CD4-positive, alpha-beta T cell (primary cell): Measurements from ENCODE around the gene LRIT3. TPM values are rescaled to one million over a fixed set of nuclear protein-coding genes. Genes with fewer than 3 reads are reported as not detected.

Source experiments
- ATAC-seq: fragments of 200-7000 bp; cut with Tn5 transposase; one replicate; pipeline ENCODE4 v1.10.0; 2022; ENCODE audit warnings: mild to moderate bottlenecking; ENCODE audit not compliant: poor library complexity
- CTCF ChIA-PET: fragments of 350-600 bp; sonication (Branson Sonifier 250); formaldehyde crosslinking; loops from one replicate; lab custom pipeline; 2021; ENCODE audit warnings: antibody characterized with exemption, inconsistent platforms; lab: Charles Lee
- POLR2A ChIA-PET: fragments of 350-600 bp; sonication (Branson Sonifier 250); formaldehyde crosslinking; loops from one replicate; lab custom pipeline; 2021; ENCODE audit warnings: antibody characterized with exemption, inconsistent platforms; lab: Charles Lee
- DNase-seq, 14 experiments: peaks; one replicate each; pipeline ENCODE4 v3.0.0-alpha.2; 2013 to 2020; ENCODE audit warnings: mixed read lengths in 2 of 14
- H3K27ac ChIP-seq, 2 donors: one replicate each; pipeline versions ENCODE4 v1.5.1 to v1.7.0; 2013; ENCODE audit warnings: low read length in 2 of 2, low read depth in 1 of 2, mild to moderate bottlenecking in 1 of 2
- H3K27me3 ChIP-seq, 2 experiments: 1 replicate in 1 of 2; 2 replicates in 1 of 2; pipeline versions ENCODE4 v1.6.1 to v1.7.0; 2013; ENCODE audit warnings: low read length in 2 of 2, control low read depth in 1 of 2, mild to moderate bottlenecking in 1 of 2, moderate library complexity in 1 of 2; ENCODE audit not compliant: insufficient read depth in 2 of 2, control insufficient read depth in 1 of 2
- H3K36me3 ChIP-seq: one replicate; pipeline ENCODE4 v1.6.1; 2013; ENCODE audit warnings: low read length, control low read depth; ENCODE audit not compliant: insufficient read depth
- H3K4me1 ChIP-seq: one replicate; pipeline ENCODE4 v1.6.1; 2013; ENCODE audit warnings: low read length, control low read depth; ENCODE audit not compliant: insufficient read depth
- H3K4me3 ChIP-seq: one replicate; pipeline ENCODE4 v1.5.1; 2013; ENCODE audit warnings: mild to moderate bottlenecking, low read length, moderate library complexity
- H3K9me3 ChIP-seq, 2 experiments: 1 replicate in 1 of 2; 2 replicates in 1 of 2; pipeline versions ENCODE4 v1.6.1 to v1.7.0; 2013; ENCODE audit warnings: low read length in 2 of 2, mild to moderate bottlenecking in 2 of 2, control low read depth in 1 of 2, moderate library complexity in 1 of 2; ENCODE audit not compliant: control insufficient read depth in 1 of 2, insufficient read depth in 1 of 2
- H3K27ac Mint-ChIP-seq: one replicate; pipeline ENCODE4 v1.8.0; 2020; ENCODE audit warnings: mixed read lengths
- H3K27me3 Mint-ChIP-seq: one replicate; pipeline ENCODE4 v1.8.0; 2021; ENCODE audit warnings: mixed read lengths
- H3K36me3 Mint-ChIP-seq: one replicate; pipeline ENCODE4 v1.8.0; 2021; ENCODE audit warnings: low read depth, mixed read lengths
- H3K4me1 Mint-ChIP-seq: one replicate; pipeline ENCODE4 v1.8.0; 2021; ENCODE audit warnings: low read depth, mixed read lengths
- H3K4me3 Mint-ChIP-seq: one replicate; pipeline ENCODE4 v1.8.0; 2020; ENCODE audit warnings: mild to moderate bottlenecking, mixed read lengths
- H3K9me3 Mint-ChIP-seq: one replicate; pipeline ENCODE4 v1.8.0; 2020; ENCODE audit warnings: mixed read lengths
- intact Hi-C, 2 experiments: fragments of 100-400 bp; cut with DNase I in 1 of 2; cut with micrococcal nuclease in 1 of 2; formaldehyde crosslinking; loops; one replicate each; pipeline versions ENCODE4 v1.15.1 to v1.9.0; 2023 to 2025; cut with DNase I, micrococcal nuclease
- total RNA-seq, 174 experiments: library from RNA in 2 of 174; stranded (reverse) in 2 of 174; gene quantifications; one replicate each; pipeline ENCODE4 v1.2.3 and lab custom pipeline; 2021 to 2026
- TF ChIP-seq, protein P1 (sequence below): fragments of 200-600 bp; IDR thresholded peaks from one replicate; pipeline ENCODE4 v1.8.0; 2022; ENCODE audit warnings: antibody characterized with exemption, mild to moderate bottlenecking

The LRIT3 gene
- total RNA-seq, 2 experiments from 2014 or later = 0.14 TPM; not detected in 1

DNA sequence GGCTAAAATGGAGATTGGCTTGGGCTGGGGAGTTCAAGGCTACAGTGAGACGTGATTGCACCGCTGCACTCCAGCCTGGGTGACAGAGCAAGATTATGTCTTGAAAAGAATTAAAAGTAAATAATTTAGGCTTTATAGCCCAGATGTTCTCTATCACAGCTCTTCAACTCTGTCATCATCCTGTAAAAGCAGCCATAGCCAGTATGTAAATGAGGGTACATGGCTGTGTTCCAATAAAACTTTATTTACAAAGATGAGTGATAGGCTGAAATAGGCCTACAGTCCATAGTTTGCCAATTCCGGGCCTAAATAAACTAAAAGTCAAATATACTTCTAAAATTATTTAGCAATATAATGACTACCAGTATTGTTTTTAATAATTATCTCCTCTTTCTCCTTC is 10.9 kb upstream of the LRIT3 start:
- no peak for ATAC-seq
- POLR2A ChIA-PET = no interaction called here
- no peak overlapping the region for H3K4me3 Mint-ChIP-seq

DNA sequence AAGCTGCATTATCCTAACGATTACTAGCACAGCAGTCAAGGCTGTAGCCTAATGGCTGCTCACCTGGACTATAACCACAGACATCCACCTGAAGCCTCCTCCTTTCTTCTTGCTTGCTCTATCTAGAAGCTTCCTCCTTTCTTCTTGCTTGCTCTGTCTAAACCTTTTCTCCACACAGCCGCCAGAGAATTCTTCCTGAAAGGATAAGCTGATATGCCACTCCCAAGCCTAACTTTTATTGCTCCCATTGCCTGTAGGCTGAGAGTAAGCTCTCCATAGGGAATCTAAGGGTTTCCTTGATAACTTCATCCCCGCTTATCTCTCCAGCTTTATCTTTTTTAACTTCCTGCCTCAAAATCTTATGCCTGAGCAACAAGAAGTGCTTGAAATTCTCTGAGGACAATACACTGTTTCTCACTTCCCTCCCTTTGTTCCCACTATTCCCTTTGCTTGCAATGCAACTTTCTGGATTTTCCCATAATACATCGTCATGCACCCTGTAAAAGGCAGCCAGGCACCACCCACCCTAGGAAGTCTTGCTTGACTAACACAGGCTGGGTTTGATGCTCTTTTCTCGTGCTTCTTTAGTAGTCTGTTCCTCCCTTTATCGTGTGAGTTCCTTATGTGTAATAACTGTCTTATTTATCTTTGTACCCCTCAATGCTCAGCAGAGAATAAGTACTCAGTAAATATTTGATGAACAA is 1.4 kb upstream of the LRIT3 start:
- Histone ChIP-seq H3K27me3 (no peaks in the 10 kb centered on the region), H3K36me3 (no peaks in the 10 kb centered on the region), H3K9me3 (no peaks in the 10 kb centered on the region), H3K4me1 (no peaks in the 10 kb centered on the region), H3K4me3 (no peak overlapping the region), H3K27ac (no peak overlapping the region)
- no peaks in the 10 kb centered on the region for H3K9me3 Mint-ChIP-seq
- H3K36me3 Mint-ChIP-seq = no peaks in the 10 kb centered on the region
- ChIA-PET CTCF (no interaction called here), POLR2A (no interaction called here)
- no peaks in the 10 kb centered on the region for H3K4me1 Mint-ChIP-seq
- DNase-seq (no peak), ATAC-seq (no peak)
- TF ChIP-seq, protein P1, sequence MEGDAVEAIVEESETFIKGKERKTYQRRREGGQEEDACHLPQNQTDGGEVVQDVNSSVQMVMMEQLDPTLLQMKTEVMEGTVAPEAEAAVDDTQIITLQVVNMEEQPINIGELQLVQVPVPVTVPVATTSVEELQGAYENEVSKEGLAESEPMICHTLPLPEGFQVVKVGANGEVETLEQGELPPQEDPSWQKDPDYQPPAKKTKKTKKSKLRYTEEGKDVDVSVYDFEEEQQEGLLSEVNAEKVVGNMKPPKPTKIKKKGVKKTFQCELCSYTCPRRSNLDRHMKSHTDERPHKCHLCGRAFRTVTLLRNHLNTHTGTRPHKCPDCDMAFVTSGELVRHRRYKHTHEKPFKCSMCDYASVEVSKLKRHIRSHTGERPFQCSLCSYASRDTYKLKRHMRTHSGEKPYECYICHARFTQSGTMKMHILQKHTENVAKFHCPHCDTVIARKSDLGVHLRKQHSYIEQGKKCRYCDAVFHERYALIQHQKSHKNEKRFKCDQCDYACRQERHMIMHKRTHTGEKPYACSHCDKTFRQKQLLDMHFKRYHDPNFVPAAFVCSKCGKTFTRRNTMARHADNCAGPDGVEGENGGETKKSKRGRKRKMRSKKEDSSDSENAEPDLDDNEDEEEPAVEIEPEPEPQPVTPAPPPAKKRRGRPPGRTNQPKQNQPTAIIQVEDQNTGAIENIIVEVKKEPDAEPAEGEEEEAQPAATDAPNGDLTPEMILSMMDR = no peak
- no peaks in the 10 kb centered on the region for H3K27me3 Mint-ChIP-seq
- intact Hi-C loops = no loop called here
- no peak overlapping the region for H3K4me3 Mint-ChIP-seq
- H3K27ac Mint-ChIP-seq = no peak overlapping the region

More for the DNA sequence above, 10.9 kb upstream of the LRIT3 start:
- peaks cover 18% of the 10 kb centered on the region for H3K36me3 Mint-ChIP-seq
- CTCF ChIA-PET = no interaction called here
- H3K27ac ChIP-seq = no peak overlapping the region
- intact Hi-C loops = no loop called here
- no peaks in the 10 kb centered on the region for H3K27me3 Mint-ChIP-seq
- H3K4me1 ChIP-seq = no peaks in the 10 kb centered on the region
- H3K9me3 Mint-ChIP-seq = no peaks in the 10 kb centered on the region
- TF ChIP-seq, protein P1 = no peak
- H3K36me3 ChIP-seq = no peaks in the 10 kb centered on the region
- H3K27me3 ChIP-seq = no peaks in the 10 kb centered on the region
- no peaks in the 10 kb centered on the region for H3K9me3 ChIP-seq
- no peak overlapping the region for H3K4me3 ChIP-seq
- no peaks in the 10 kb centered on the region for H3K4me1 Mint-ChIP-seq
- no peak for DNase-seq
- H3K27ac Mint-ChIP-seq = no peak overlapping the region

DNA sequence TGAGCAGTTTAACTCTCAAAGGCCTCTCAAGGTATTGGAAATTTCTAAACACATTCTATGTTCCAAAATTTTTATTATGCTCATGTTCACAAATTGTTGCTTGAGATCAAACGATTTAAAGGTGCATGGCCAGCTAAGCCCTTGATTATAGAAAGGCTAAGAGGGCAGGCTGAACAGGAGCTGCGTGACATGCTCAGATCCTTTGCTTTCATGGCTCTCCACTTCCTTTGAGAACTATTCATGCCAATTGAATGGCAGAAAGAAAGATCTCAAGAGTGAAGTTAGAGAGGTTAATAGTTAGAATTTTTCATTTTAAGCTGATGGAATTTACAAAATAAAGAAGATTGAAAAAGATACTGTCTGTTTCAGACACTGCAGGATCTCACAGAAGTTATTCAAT is 594 bp downstream of the LRIT3 start:
- TF ChIP-seq, protein P1 = no peak
- ChIA-PET CTCF (no interaction called here), POLR2A (no interaction called here)
- no peak overlapping the region for H3K27ac ChIP-seq
- DNase-seq (no peak), ATAC-seq (no peak)
- Mint-ChIP-seq H3K4me3 (no peak overlapping the region), H3K4me1 (peaks cover 6% of the 10 kb centered on the region), H3K27me3 (no peaks in the 10 kb centered on the region), H3K9me3 (no peaks in the 10 kb centered on the region), H3K36me3 (peaks cover 7% of the 10 kb centered on the region), H3K27ac (no peak overlapping the region)
- intact Hi-C loops = no loop called here
- H3K27me3 ChIP-seq = no peaks in the 10 kb centered on the region
- no peaks in the 10 kb centered on the region for H3K4me1 ChIP-seq
- H3K4me3 ChIP-seq = no peak overlapping the region
- H3K9me3 ChIP-seq = no peaks in the 10 kb centered on the region
- no peaks in the 10 kb centered on the region for H3K36me3 ChIP-seq
